K562 (cell line): ENCODE data around the gene ALK.

Experiments
- BHLHE40 ChIP-seq: IDR thresholded peaks from 2 replicates; pipeline ENCODE4 v1.6.1; 2011; ENCODE audit warnings: low read length, improper control_type of control experiment
- EZH2 ChIP-seq: IDR thresholded peaks from 2 replicates; pipeline ENCODE4 v1.6.1; 2012; ENCODE audit warnings: low read depth, mild to moderate bottlenecking, inconsistent platforms, low read length, borderline replicate concordance
- RAD21 ChIP-seq, 2 experiments: fragments of 250-450 bp in 1 of 2; fragments of 450-650 bp in 1 of 2; sonication (Bioruptor Pico) in 1 of 2; formaldehyde crosslinking in 1 of 2; IDR thresholded peaks in 1 of 2; conservative IDR thresholded peaks in 1 of 2; 2 replicates each; pipeline versions ENCODE4 v1.4.0 to v1.8.0; 2020 to 2022; ENCODE audit warnings: mild to moderate bottlenecking in 2 of 2, moderate library complexity in 1 of 2
- SIX5 ChIP-seq, 2 experiments: IDR thresholded peaks; 2 replicates each; pipeline ENCODE4 v1.6.1; 2011; ENCODE audit warnings: low read length in 2 of 2, borderline replicate concordance in 1 of 2, low read depth in 1 of 2, mild to moderate bottlenecking in 1 of 2, moderate library complexity in 1 of 2; ENCODE audit not compliant: insufficient read depth in 1 of 2
- TAF1 ChIP-seq: IDR thresholded peaks from 2 replicates; pipeline ENCODE4 v1.6.1; 2011; ENCODE audit warnings: mild to moderate bottlenecking, low read length, moderate library complexity; ENCODE audit not compliant: insufficient read depth, control insufficient read depth, severe bottlenecking; ENCODE audit errors: extremely low read depth
- TEAD1 ChIP-seq, 2 experiments: fragments of 450-650 bp in 1 of 2; sonication (generic) in 1 of 2; formaldehyde crosslinking; IDR thresholded peaks; 2 replicates each; pipeline versions ENCODE4 v1.4.0 to v1.8.0; 2020 to 2022; ENCODE audit warnings: mild to moderate bottlenecking in 2 of 2, missing genetic modification reagents in 1 of 2
- TF ChIP-seq, protein P1 (sequence below), 3 experiments: IDR thresholded peaks in 2 of 3; conservative IDR thresholded peaks in 1 of 3; 2 replicates each; pipeline ENCODE4 v1.5.1; 2011 to 2012; ENCODE audit warnings: low read length in 3 of 3, mild to moderate bottlenecking in 3 of 3, control low read depth in 2 of 3, improper control_type of control experiment in 1 of 3, inconsistent platforms in 1 of 3, low read depth in 1 of 3, mixed read lengths in 1 of 3, moderate library complexity in 1 of 3; ENCODE audit not compliant: insufficient read depth in 2 of 3

GRCh38 chr2:29372185-29372584, 549.2 kb downstream of the ALK start:
- TF ChIP-seq SIX5 (IDR thresholded peaks at IDR 0.05; ENCODE audit: borderline replicate concordance in 1 of 2, insufficient read depth in 1 of 2, low read depth in 1 of 2, low read length in 2 of 2) = no peak
- no peak for TF ChIP-seq EZH2
- TF ChIP-seq, protein P1, sequence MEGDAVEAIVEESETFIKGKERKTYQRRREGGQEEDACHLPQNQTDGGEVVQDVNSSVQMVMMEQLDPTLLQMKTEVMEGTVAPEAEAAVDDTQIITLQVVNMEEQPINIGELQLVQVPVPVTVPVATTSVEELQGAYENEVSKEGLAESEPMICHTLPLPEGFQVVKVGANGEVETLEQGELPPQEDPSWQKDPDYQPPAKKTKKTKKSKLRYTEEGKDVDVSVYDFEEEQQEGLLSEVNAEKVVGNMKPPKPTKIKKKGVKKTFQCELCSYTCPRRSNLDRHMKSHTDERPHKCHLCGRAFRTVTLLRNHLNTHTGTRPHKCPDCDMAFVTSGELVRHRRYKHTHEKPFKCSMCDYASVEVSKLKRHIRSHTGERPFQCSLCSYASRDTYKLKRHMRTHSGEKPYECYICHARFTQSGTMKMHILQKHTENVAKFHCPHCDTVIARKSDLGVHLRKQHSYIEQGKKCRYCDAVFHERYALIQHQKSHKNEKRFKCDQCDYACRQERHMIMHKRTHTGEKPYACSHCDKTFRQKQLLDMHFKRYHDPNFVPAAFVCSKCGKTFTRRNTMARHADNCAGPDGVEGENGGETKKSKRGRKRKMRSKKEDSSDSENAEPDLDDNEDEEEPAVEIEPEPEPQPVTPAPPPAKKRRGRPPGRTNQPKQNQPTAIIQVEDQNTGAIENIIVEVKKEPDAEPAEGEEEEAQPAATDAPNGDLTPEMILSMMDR (IDR thresholded peaks at IDR 0.05 in 2 of 3, conservative IDR thresholded peaks at IDR 0.05 in 1 of 3; ENCODE audit: insufficient read depth in 2 of 3, low read depth in 1 of 3, low read length in 3 of 3) = no peak
- TF ChIP-seq RAD21 (CRISPR knock-in tag; conservative IDR thresholded peaks at IDR 0.05 in 1 of 2, IDR thresholded peaks at IDR 0.05 in 1 of 2) = no peak
- TF ChIP-seq TAF1 = no peak
- TF ChIP-seq TEAD1 (CRISPR knock-in tag; IDR thresholded peaks at IDR 0.05) = no peak
- no peak for TF ChIP-seq BHLHE40
